ENCODE results near the gene MTERF1.

DNA sequence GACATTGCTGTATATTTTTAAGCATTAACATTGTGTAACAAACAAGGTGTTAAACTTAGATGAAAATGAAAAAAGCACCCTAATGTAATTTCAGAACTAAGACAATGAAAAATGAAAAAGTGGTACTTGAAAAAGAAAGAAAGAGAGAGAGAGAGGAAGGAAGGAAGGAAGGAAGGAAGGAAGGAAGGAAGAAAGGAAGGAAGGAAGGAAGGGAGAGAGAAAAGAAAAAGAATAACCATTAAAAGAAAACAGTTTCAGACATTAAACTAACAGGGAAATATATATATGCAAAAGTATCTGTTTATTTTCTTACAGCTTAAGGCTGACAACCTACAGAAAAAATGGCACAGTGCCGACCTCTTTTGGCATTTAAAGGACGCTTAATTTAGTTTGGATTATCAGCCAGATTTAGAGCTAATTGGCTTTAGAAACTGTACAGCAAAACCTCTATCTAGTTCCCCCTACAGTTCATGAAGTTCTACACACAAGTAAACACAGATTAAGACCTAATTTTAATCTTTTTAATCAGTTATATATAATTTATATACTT lies 13.8 kb downstream of the MTERF1 start:
- TF ChIP-seq RAD21 (IDR thresholded peaks at IDR 0.05; ENCODE audit: low read depth) (no peak), POLR2A (IDR thresholded peaks at IDR 0.05; ENCODE audit: borderline replicate concordance, extremely low read depth, insufficient read depth, insufficient read length) (no peak)
